Trophoblast cell (in vitro differentiated cells and primary cell): ENCODE data around the gene TRIM56.

ENCODE experiments used
- DNase-seq, 2 donors: peaks; one replicate each; pipeline ENCODE4 v3.0.0-alpha.2; 2016
- H2AFZ ChIP-seq: 2 replicates; pipeline ENCODE4 v1.6.1; 2013; ENCODE audit warnings: low read length, moderate library complexity, mild to moderate bottlenecking; ENCODE audit not compliant: insufficient read depth, poor library complexity
- H2AK5ac ChIP-seq: 2 replicates; pipeline ENCODE4 v1.6.1; 2013; ENCODE audit warnings: mild to moderate bottlenecking, low read length
- H2BK120ac ChIP-seq: 2 replicates; pipeline ENCODE4 v1.6.1; 2013; ENCODE audit warnings: low read length, mild to moderate bottlenecking, moderate library complexity; ENCODE audit not compliant: insufficient read depth, poor library complexity
- H2BK12ac ChIP-seq: 2 replicates; pipeline ENCODE4 v1.6.1; 2013; ENCODE audit warnings: mild to moderate bottlenecking, low read length, moderate library complexity
- H2BK5ac ChIP-seq: 2 replicates; pipeline ENCODE4 v1.6.1; 2013; ENCODE audit warnings: low read length, low read depth, moderate library complexity, mild to moderate bottlenecking; ENCODE audit not compliant: poor library complexity
- H3K14ac ChIP-seq: 2 replicates; pipeline ENCODE4 v1.6.1; 2013; ENCODE audit warnings: mild to moderate bottlenecking, low read length
- H3K18ac ChIP-seq: 2 replicates; pipeline ENCODE4 v1.6.1; 2013; ENCODE audit warnings: mild to moderate bottlenecking, low read length
- H3K23ac ChIP-seq: 2 replicates; pipeline ENCODE4 v1.6.1; 2013; ENCODE audit warnings: low read length
- H3K27ac ChIP-seq: 2 replicates; pipeline ENCODE4 v1.5.1; 2013; ENCODE audit warnings: low read depth, mild to moderate bottlenecking, inconsistent platforms, low read length, moderate library complexity
- H3K27me3 ChIP-seq: 2 replicates; pipeline ENCODE4 v1.6.1; 2013; ENCODE audit warnings: inconsistent platforms, mild to moderate bottlenecking, low read length, moderate library complexity; ENCODE audit not compliant: insufficient read depth
- H3K36me3 ChIP-seq, 2 experiments: 1 replicate in 1 of 2; 2 replicates in 1 of 2; pipeline ENCODE4 v1.6.1; 2013; ENCODE audit warnings: low read length in 2 of 2, mild to moderate bottlenecking in 2 of 2, moderate library complexity in 1 of 2; ENCODE audit not compliant: insufficient read depth in 2 of 2, control insufficient read depth in 1 of 2
- H3K4ac ChIP-seq: 2 replicates; pipeline ENCODE4 v1.6.1; 2013; ENCODE audit warnings: low read depth, mild to moderate bottlenecking, low read length, moderate library complexity
- H3K4me1 ChIP-seq, 2 experiments: 1 replicate in 1 of 2; 2 replicates in 1 of 2; pipeline ENCODE4 v1.6.1; 2013; ENCODE audit warnings: low read length in 2 of 2, mild to moderate bottlenecking in 2 of 2, moderate library complexity in 1 of 2; ENCODE audit not compliant: insufficient read depth in 2 of 2, control insufficient read depth in 1 of 2
- H3K4me2 ChIP-seq: 2 replicates; pipeline ENCODE4 v1.6.1; 2013; ENCODE audit warnings: inconsistent platforms, mild to moderate bottlenecking, low read length, moderate library complexity
- H3K4me3 ChIP-seq: 2 replicates; pipeline ENCODE4 v1.5.1; 2013; ENCODE audit warnings: mild to moderate bottlenecking, low read depth, low read length, inconsistent platforms
- H3K79me1 ChIP-seq: one replicate; pipeline ENCODE4 v1.6.1; 2013; ENCODE audit warnings: low read length
- H3K79me2 ChIP-seq: 2 replicates; pipeline ENCODE4 v1.6.1; 2013; ENCODE audit warnings: low read length, mild to moderate bottlenecking; ENCODE audit not compliant: control insufficient read depth, insufficient read depth, poor library complexity
- H3K9ac ChIP-seq: 2 replicates; pipeline ENCODE4 v1.6.1; 2013; ENCODE audit warnings: mild to moderate bottlenecking, low read length
- H3K9me3 ChIP-seq: 2 replicates; pipeline ENCODE4 v1.6.1; 2013; ENCODE audit warnings: low read depth, mild to moderate bottlenecking, control low read depth, inconsistent platforms, low read length; ENCODE audit not compliant: insufficient read depth
- H4K12ac ChIP-seq: 2 replicates; pipeline ENCODE4 v1.6.1; 2013; ENCODE audit warnings: low read depth, mild to moderate bottlenecking, low read length, moderate library complexity
- H4K8ac ChIP-seq: 2 replicates; pipeline ENCODE4 v1.6.1; 2013; ENCODE audit warnings: low read depth, mild to moderate bottlenecking, low read length, moderate library complexity
- H4K91ac ChIP-seq: one replicate; pipeline ENCODE4 v1.6.1; 2013; ENCODE audit warnings: low read depth, mild to moderate bottlenecking, low read length, moderate library complexity
- WGBS: extraction: QIAGEN DNeasy Blood & Tissue Kit; methylation state at CpG from one replicate; pipeline ENCODE4 v1.1.7; 2013; ENCODE audit warnings: missing lambda C conversion rate; ENCODE audit not compliant: insufficient read length, insufficient coverage; ENCODE audit errors: extremely low coverage; 5-methylcytosine and 5-hydroxymethylcytosine counted together

TRIM56 gene

DNA sequence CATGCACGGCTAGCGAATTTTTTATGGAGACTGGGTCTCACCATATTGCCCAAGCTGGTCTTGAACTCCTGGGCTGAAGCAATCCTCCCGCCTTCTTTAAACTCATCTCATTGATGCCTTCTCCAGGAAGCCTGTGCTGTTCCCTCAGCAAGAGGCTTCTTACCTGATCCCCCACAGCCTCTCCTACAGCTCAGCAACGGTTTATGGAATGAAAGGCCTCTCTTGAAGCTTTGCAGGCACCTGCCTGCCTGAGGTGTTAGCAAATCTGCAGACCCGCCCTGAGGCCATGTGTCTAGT lies 468 bp upstream of the TRIM56 start:
- Histone ChIP-seq H3K27ac (peak overlapping the region; percentile 27), H3K36me3 (peaks cover 4 to 8% of the 10 kb centered on the region in 2 experiments), H2BK5ac (no peak overlapping the region), H4K12ac (no peak overlapping the region), H2AK5ac (no peak overlapping the region), H3K18ac (no peak overlapping the region), H3K4me1 (peaks cover 5 to 8% of the 10 kb centered on the region in 2 experiments), H3K79me2 (no peaks in the 10 kb centered on the region), H2BK12ac (no peak overlapping the region), H3K9ac (no peak overlapping the region), H3K14ac (no peak overlapping the region), H4K8ac (no peak overlapping the region), H3K9me3 (peaks cover 3% of the 10 kb centered on the region), H3K4ac (no peak overlapping the region), H3K23ac (no peak overlapping the region), H2AFZ (no peak overlapping the region), H3K27me3 (no peaks in the 10 kb centered on the region), H3K79me1 (peaks cover 6% of the 10 kb centered on the region), H2BK120ac (no peak overlapping the region), H3K4me2 (peak overlapping the region; percentile 77), H4K91ac (no peak overlapping the region), H3K4me3 (no peak overlapping the region)
- no peak for DNase-seq
- no CpG with 5 or more reads among the region's 5 CpGs for WGBS

DNA sequence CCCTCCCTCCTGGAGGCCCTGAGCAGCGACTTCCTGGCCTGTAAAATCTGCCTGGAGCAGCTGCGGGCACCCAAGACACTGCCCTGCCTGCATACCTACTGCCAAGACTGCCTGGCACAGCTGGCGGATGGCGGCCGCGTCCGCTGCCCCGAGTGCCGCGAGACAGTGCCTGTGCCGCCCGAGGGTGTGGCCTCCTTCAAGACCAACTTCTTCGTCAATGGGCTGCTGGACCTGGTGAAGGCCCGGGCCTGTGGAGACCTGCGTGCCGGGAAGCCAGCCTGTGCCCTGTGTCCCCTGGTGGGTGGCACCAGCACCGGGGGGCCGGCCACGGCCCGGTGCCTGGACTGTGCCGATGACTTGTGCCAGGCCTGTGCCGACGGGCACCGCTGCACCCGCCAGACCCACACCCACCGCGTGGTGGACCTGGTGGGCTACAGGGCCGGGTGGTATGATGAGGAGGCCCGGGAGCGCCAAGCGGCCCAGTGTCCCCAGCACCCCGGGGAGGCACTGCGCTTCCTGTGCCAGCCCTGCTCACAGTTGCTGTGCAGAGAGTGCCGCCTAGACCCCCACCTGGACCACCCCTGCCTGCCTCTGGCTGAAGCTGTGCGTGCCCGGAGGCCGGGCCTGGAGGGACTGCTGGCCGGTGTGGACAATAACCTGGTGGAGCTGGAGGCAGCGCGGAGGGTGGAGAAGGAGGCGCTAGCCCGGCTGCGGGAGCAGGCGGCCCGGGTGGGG lies 2.2 kb downstream of the TRIM56 start:
- Histone ChIP-seq H3K18ac (no peak overlapping the region), H3K9me3 (peaks cover 5% of the 10 kb centered on the region), H2BK12ac (no peak overlapping the region), H3K79me1 (peaks cover 6% of the 10 kb centered on the region), H2BK5ac (no peak overlapping the region), H2BK120ac (no peak overlapping the region), H3K36me3 (peaks cover 4 to 8% of the 10 kb centered on the region in 2 experiments), H3K14ac (no peak overlapping the region), H2AK5ac (no peak overlapping the region), H3K27ac (no peak overlapping the region), H3K4ac (no peak overlapping the region), H3K27me3 (no peaks in the 10 kb centered on the region), H3K4me1 (peaks cover 5 to 8% of the 10 kb centered on the region in 2 experiments), H3K4me2 (no peak overlapping the region), H3K4me3 (no peak overlapping the region), H4K8ac (no peak overlapping the region), H4K91ac (no peak overlapping the region), H3K9ac (no peak overlapping the region), H3K23ac (no peak overlapping the region), H4K12ac (no peak overlapping the region), H2AFZ (no peak overlapping the region), H3K79me2 (no peaks in the 10 kb centered on the region)
- no peak for DNase-seq
- no CpG with 5 or more reads among the region's 45 CpGs for WGBS

DNA sequence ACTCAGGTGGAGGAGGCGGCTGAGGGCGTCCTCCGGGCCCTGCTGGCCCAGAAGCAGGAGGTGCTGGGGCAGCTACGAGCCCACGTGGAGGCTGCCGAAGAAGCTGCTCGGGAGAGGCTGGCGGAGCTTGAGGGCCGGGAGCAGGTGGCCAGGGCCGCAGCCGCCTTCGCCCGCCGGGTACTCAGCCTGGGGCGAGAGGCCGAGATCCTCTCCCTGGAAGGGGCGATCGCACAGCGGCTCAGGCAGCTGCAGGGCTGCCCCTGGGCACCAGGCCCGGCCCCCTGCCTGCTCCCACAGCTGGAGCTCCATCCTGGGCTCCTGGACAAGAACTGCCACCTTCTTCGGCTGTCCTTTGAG lies 2.8 kb downstream of the TRIM56 start:
- no CpG with 5 or more reads among the region's 21 CpGs for WGBS

DNA sequence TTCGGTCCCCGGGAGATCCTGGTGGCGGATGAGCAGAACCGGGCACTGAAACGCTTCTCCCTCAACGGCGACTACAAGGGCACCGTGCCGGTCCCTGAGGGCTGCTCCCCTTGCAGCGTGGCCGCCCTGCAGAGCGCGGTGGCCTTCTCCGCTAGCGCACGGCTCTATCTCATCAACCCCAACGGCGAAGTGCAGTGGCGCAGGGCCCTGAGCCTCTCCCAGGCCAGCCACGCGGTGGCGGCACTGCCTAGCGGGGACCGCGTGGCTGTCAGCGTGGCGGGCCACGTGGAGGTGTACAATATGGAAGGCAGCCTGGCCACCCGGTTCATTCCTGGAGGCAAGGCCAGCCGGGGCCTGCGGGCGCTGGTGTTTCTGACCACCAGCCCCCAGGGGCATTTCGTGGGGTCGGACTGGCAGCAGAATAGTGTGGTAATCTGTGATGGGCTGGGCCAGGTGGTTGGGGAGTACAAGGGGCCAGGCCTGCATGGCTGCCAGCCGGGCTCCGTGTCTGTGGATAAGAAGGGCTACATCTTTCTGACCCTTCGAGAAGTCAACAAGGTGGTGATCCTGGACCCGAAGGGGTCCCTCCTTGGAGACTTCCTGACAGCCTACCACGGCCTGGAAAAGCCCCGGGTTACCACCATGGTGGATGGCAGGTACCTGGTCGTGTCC lies 3.7 kb downstream of the TRIM56 start:
- Histone ChIP-seq H3K23ac (no peak overlapping the region), H3K9me3 (peaks cover 5% of the 10 kb centered on the region), H2BK12ac (no peak overlapping the region), H2AK5ac (no peak overlapping the region), H3K4ac (no peak overlapping the region), H3K79me1 (peaks cover 6% of the 10 kb centered on the region), H4K12ac (no peak overlapping the region), H2AFZ (no peak overlapping the region), H2BK5ac (no peak overlapping the region), H3K18ac (no peak overlapping the region), H3K9ac (no peak overlapping the region), H3K4me3 (no peak overlapping the region), H4K91ac (no peak overlapping the region), H3K14ac (no peak overlapping the region), H4K8ac (no peak overlapping the region), H3K27ac (no peak overlapping the region), H3K27me3 (no peaks in the 10 kb centered on the region), H3K79me2 (no peaks in the 10 kb centered on the region), H2BK120ac (no peak overlapping the region), H3K4me2 (no peak overlapping the region), H3K4me1 (peaks cover 3 to 8% of the 10 kb centered on the region in 2 experiments), H3K36me3 (peaks cover 4 to 8% of the 10 kb centered on the region in 2 experiments)
- WGBS: no CpG with 5 or more reads among the region's 41 CpGs
- no peak for DNase-seq

More for the DNA sequence above, 2.8 kb downstream of the TRIM56 start:
- Histone ChIP-seq H3K27ac (no peak overlapping the region), H2AK5ac (no peak overlapping the region), H2BK12ac (no peak overlapping the region), H2AFZ (no peak overlapping the region), H3K4ac (no peak overlapping the region), H3K36me3 (peaks cover 4 to 8% of the 10 kb centered on the region in 2 experiments), H3K4me3 (no peak overlapping the region), H2BK5ac (no peak overlapping the region), H4K8ac (no peak overlapping the region), H3K9ac (no peak overlapping the region), H3K14ac (no peak overlapping the region), H3K4me2 (no peak overlapping the region), H3K27me3 (no peaks in the 10 kb centered on the region), H3K23ac (no peak overlapping the region), H3K79me1 (peaks cover 6% of the 10 kb centered on the region), H4K91ac (no peak overlapping the region), H3K18ac (no peak overlapping the region), H3K4me1 (peaks cover 5 to 8% of the 10 kb centered on the region in 2 experiments), H3K9me3 (peaks cover 5% of the 10 kb centered on the region), H2BK120ac (no peak overlapping the region), H4K12ac (no peak overlapping the region), H3K79me2 (no peaks in the 10 kb centered on the region)
- DNase-seq: no peak
